Left lobe of liver (tissue), 2 donors: ENCODE results near the gene CASR. TPM values are rescaled to one million over a fixed set of nuclear protein-coding genes. Genes with fewer than 3 reads are reported as not detected.
"Not testable (repeated sequence)": the region's sequence is repeated elsewhere in the genome, so short reads cannot be mapped to it uniquely, and the experiment has no call there.

ENCODE experiments used
- ATAC-seq: fragments of 200-7000 bp; cut with Tn5 transposase; one replicate; pipeline ENCODE4 v1.9.1; 2020; ENCODE audit warnings: mild to moderate bottlenecking, moderate library complexity
- DNase-seq: peaks from one replicate; pipeline ENCODE4 v3.0.0-alpha.2; 2020; ENCODE audit warnings: low spot score
- total RNA-seq: library from RNA; stranded (reverse); gene quantifications from one replicate; pipeline ENCODE4 v1.2.1, GENCODE V29; 2021
- donor health status: DM: no; HTN: no; CAD: no; lungs with moderate emphysema.
- donor health status: DM: no; HTN: yes; CAD: no.

Gene CASR, protein sequence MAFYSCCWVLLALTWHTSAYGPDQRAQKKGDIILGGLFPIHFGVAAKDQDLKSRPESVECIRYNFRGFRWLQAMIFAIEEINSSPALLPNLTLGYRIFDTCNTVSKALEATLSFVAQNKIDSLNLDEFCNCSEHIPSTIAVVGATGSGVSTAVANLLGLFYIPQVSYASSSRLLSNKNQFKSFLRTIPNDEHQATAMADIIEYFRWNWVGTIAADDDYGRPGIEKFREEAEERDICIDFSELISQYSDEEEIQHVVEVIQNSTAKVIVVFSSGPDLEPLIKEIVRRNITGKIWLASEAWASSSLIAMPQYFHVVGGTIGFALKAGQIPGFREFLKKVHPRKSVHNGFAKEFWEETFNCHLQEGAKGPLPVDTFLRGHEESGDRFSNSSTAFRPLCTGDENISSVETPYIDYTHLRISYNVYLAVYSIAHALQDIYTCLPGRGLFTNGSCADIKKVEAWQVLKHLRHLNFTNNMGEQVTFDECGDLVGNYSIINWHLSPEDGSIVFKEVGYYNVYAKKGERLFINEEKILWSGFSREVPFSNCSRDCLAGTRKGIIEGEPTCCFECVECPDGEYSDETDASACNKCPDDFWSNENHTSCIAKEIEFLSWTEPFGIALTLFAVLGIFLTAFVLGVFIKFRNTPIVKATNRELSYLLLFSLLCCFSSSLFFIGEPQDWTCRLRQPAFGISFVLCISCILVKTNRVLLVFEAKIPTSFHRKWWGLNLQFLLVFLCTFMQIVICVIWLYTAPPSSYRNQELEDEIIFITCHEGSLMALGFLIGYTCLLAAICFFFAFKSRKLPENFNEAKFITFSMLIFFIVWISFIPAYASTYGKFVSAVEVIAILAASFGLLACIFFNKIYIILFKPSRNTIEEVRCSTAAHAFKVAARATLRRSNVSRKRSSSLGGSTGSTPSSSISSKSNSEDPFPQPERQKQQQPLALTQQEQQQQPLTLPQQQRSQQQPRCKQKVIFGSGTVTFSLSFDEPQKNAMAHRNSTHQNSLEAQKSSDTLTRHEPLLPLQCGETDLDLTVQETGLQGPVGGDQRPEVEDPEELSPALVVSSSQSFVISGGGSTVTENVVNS
- total RNA-seq = 0.30 TPM

DNA sequence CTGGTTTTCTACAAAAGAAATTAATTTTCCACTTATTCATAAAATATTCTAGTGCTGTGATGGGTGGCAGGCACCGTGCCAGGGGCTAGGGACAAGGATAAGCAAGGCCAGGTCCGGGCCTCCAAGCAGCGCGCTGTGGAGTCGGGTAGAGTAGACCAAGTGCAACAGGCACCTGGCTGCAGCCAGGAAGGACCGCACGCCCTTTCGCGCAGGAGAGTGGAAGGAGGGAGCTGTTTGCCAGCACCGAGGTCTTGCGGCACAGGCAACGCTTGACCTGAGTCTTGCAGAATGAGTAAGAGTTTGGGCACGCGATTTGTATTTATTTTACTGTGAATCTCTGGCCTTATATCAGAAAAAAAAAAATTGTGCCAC lies at the start of gene CASR:
Gene CASR, plus strand, starts transcription at position 148 of the 372 bp plus-strand sequence. CDS start 70,522 bp downstream, outside the sequence.
- DNase-seq (no peak), ATAC-seq (peak; percentile 43)

DNA sequence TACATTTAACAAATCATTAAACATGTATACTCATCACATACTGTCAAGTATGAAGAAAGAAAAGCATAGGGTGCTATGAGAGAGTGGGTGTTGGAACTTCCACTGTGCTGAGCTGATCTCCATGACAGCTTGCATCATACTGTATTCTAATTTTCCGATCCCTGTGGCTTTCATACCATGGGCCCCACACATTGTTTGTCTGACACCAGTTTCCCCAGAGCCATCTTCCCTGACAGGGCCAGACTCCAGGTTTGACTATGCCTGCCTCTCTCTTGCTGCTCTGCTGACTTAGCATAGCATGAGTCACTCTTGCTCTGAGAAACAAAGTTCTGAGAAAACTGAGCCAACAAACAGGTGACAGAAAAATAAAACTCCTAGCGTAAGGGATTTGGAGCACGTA lies 37.0 kb upstream of the CASR start:
- DNase-seq (no peak), ATAC-seq (no peak)

DNA sequence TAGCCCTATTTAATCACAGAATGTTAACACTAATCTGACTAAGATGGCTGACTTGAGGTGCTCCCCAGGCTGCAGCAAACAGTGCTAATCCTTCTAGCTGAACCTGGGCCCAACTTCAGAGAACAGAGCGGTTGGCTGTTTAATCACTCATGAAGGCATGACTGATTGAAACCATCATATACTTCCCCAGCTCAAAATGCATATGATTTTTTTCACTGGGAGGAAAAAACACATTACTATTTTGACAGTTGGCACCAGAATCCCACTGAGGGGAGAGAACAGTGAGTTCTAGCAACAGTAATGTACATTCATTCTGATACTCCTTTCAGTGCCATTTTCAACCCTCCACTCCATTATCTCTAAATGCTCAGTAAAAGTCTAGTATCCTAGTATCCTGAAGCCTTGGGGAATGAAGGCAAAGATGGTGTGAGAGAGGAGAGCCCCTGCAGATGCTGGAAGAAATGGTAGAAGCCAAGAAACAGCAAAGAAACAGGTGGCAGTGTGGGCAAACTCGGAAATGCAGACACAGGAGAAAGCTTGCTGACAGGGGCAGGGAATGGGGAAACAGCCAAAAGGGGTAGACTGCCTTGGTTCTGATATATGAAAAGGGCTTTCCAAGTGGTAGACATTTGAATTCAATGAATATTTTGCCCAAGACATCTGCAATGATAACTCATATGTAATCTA lies 34.4 kb upstream of the CASR start:
- DNase-seq = no peak
- no peak for ATAC-seq

DNA sequence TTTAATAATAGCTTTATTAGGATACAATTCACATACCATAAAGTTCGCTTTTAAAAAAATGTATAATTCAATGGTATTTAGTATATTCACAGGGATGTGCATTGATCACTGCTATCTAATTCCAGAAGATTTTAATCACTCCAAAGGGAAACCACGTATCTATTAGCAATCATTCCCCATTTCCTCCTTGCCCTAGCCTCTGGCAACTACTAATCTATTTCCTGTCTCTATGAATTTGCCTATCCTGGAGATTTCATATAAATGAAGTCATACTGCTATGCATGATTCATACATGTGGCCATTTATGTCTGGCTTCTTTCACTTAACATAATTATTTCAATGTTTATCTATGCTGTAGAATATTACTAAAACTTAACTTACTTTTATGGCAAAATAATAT lies 32.0 kb upstream of the CASR start:
- ATAC-seq (no peak), DNase-seq (no peak)

DNA sequence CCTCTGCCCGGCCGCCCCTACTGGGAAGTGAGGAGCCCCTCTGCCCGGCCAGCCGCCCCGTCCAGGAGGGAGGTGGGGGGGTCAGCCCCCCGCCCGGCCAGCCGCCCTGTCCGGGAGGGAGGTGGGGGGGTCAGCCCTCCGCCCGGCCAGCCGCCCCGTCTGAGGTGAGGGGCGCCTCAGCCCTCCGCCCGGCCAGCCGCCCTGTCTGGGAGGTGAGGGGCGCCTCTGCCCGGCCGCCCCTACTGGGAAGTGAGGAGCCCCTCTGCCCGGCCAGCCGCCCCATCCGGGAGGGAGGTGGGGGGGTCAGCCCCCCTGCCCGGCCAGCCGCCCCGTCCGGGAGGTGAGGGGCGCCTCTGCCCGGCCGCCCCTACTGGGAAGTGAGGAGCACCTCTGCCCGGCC lies 18.5 kb upstream of the CASR start:
- ATAC-seq, DNase-seq: not testable (repeated sequence)

DNA sequence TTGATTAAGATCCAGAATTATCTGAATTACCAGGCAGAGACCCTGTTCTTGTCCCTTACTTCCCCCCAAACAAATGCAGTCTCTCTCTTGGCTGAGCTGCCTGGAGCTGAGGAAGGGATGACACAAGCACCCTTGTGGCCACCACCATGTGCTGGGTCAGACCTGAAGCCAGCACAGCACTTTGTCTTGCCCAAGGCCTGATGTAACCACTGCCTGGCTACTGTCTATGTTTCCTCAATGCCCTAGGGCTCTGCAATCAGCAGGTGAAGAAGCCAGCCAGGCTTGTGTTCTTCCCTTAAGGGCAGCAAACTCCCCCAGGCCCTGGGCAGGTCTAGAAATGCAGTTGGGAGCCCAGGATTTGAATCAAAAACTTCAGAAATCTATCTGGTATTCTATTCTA lies 15.8 kb upstream of the CASR start:
- peak; percentile 13 for ATAC-seq

DNA sequence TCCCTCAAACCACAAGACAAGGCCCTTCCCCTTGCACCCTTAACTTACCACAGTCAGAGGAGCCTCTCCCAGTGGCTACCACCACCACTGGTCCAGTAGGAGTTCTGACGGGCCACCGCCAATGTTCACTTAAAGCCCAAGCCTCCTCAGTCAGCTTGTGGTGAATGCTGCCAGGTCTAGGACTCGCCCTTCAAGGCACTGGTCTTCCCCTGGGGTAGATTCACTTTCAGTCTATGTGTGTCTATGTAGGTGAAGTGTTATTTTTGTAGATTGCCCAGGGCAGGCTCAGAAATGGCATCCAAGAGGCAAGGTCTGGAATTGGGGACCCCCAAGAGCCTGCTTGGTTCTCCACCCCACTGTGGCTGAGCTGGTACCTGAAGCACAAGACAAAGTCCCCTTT lies 15.4 kb upstream of the CASR start:
- no peak for ATAC-seq
- no peak for DNase-seq

More for the DNA sequence above, 15.8 kb upstream of the CASR start:
- no peak for DNase-seq

DNA sequence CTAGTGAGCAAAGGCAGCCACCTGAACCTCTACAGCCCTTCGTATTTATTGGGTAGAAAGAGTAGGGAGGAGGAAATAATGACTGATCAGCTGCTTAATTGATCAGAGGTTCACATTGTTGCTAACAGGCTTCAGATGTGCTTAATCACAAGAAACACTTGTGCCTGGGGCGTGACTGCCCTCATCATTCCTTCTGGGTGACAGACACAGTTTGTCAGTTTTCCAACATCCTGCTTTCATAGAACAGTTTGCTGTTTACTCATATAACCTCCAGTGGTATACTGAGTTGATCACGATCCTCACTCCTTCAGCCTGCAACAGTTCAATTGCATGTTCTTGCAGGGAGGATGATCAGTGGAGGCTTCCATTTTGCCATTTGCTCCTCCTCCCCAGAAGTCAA lies 13.6 kb upstream of the CASR start:
- ATAC-seq = no peak
- no peak for DNase-seq

DNA sequence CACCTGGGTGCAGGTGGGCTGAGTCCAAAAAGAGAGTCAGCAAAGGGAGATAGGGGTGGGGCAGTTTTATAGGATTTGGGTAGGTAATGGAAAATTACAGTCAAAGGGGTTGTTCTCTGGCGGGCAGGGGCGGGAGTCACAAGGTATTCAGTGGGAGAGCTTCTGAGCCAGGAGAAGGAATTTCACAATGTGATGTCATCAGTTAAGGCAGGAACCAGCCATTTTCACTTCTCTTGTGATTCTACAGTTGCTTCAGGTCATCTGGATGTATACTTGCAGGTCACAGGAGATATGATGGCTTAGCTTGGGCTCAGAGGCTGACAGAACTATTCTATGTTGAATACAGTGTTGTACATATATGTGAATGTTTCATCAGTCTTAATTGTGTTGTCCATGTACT lies 12.1 kb upstream of the CASR start:
- DNase-seq, ATAC-seq: not testable (repeated sequence)

DNA sequence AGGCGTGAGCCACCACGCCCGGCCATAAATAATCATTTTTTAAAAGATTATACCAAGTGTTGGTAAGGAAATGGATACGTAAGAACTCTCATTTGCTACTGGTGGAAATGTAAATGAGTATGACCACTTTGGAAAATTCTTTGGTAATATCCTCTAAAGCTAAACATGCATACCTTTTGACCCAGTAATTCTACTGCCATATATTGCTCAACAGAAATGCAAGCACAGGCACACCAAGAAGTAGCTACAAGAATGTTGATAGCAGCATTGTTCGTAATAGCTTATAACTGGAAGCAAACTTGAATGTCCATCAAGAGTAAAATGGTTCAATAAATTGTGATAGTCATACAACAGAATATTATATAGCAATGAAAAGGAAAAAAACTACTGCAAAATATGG lies 4.8 kb upstream of the CASR start:
- ATAC-seq (no peak), DNase-seq (no peak)

DNA sequence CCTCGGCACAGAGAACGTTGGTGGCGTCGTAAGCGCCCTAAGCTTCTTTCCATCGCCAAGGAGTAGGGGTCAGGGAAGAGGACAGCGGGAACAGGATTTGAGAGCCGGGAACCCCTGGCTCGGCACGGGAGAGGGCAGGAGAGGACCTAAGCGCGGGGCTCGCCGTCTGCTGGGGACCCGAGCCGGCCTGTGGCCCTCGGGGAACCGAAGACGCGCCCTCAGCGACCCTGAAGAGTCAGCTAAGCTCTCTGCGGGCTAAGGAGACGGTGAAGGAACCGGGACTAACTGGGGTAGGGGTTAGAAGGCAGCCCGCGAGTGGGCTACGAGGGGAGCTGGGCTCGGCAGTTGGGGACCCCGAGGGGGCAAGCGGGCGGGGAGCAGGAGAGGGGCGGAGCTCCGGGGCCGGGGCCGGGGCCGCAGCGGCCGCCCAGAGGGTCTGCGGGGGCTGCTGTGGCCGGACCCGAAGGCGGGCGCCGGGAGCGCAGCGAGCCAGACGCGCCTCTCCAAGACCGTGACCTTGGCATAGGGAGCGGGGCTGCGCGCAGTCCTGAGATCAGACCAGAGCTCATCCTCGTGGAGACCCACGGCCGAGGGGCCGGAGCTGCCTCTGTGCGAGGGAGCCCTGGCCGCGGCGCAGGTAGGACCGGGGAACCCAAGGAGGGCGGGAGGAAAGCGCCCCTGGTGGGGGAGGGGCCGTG lies 574 bp downstream of the CASR start:
- DNase-seq = no peak
- peak; percentile 41 for ATAC-seq

DNA sequence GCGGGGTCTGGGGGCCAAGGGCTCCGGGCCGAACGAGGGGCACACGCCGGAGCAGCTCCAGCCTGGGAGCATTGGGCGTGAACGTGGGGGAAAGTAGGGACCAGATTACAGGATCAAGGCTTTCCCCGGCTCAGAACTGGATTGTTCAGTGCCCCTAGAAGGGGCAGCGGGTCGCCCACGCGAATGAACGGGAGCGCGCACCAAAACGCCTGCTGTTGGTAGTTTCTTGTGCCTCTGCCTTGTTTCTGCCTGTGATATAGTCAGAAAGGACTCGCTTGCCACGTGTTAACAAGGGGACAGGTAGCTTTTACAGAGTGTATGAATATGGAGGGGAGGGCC lies 1.1 kb downstream of the CASR start:
- DNase-seq = no peak
- ATAC-seq = no peak

DNA sequence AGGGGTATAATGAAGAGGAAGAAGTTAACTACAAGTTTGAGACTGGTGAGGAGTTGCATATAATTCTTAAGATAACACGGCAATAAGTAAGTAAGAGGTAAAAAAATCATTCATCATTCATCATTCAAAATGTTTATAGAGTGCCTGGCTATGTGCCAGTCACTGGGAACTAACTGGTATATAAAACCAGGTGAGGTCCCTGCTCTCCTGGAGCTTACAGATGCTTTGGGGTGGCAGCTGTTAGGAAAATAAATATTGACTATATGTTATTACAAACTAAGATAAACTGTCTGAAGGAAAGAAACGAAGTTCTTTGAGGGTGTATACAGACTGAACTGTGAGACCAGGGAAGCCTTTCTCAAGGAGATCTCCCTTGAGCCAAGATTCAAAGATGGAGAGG lies 2.9 kb downstream of the CASR start:
- DNase-seq = no peak
- ATAC-seq = no peak

DNA sequence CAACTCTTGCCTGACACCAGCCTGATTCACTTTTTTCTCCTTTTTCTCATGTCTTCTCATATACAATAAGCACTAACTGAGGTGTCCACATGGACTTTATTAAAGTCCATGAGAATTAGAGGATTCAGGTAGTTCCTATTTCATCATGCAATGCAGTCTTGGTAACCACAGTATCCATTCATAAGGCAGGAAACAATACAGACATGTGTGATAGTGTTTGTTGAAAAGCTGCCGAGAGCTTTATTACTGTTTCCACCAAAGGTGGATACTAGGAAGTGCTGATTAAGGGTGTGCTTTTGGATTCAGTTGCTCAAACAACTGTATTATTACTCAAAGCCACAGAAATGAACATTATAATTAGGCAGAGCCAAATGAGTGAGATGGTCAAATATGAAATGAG lies 5.3 kb downstream of the CASR start:
- ATAC-seq (no peak), DNase-seq (no peak)

DNA sequence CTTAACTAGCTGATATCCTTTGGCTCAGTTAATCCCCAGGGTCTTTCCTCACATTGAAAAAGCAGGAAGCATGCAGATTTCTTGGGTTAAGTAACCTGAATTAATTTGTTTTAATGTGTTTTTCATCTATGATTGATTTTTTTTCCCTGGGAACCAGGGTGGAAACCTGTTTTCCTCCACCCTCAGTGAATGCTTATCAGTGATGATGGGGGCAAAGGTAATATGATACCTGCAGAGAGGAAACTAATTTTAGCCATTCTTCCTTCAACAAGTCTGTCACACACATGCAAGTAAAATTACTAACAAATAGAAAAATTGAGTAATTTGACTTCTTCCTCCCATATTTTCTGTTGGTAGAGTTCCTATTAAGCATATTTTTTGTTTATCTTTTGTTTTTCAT lies 5.9 kb downstream of the CASR start:
- ATAC-seq = no peak
- DNase-seq = no peak

DNA sequence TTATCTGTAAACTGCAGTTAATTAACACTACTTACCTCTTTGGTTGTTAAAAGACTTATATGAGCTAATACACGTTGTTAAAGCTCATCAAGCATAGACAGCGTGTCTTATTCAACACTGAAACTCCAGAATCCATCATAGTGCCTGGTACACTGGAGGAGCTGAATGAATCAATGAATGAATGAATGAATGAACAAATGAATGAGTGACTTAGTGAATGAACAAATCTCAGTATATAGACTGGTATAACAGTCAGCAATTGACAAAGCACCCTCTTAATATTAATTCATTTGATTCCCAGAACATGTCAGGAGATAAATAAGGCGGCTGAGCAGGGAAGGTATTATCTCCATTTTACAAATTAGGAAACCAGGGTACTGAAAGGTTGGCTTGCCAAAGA lies 7.1 kb downstream of the CASR start:
- DNase-seq = no peak
- no peak for ATAC-seq

DNA sequence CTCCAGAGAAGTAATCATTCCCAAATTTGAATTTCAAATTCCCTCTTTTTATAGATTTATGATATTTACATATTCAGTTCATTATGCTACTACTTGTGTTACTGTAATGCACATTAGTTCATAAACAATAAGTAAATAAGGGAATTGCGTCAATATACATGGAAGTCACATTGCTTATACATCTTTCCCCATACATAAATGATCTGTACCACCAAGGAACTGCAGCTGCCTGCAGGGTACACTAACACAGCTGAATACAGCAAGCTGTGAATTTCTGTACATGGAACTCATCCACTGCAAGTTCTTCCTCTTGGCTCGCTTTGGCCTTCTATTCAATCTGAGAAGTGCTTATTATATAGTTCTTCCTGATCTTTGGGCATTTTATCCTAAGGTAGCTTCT lies 15.5 kb downstream of the CASR start:
- DNase-seq = no peak
- ATAC-seq = no peak

DNA sequence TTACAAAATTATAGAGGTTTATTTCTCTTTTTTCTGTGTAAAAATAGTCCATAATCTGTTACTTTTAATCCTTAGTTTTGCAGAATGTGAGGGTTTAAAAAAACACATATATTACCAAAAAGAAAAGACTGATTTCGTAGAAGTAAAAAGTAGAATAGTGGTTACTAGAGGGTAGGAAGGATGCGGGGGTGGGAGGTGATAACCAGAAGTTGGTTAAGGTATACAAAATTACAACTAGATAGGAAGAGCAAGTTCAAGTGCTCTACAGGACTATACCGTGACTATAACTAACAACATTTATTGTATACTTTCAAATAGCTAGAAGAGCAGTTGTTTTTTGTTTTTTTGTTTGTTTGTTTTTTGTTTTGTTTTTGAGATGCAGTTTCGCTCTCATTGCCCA lies 16.1 kb downstream of the CASR start:
- DNase-seq = no peak
- ATAC-seq = no peak

DNA sequence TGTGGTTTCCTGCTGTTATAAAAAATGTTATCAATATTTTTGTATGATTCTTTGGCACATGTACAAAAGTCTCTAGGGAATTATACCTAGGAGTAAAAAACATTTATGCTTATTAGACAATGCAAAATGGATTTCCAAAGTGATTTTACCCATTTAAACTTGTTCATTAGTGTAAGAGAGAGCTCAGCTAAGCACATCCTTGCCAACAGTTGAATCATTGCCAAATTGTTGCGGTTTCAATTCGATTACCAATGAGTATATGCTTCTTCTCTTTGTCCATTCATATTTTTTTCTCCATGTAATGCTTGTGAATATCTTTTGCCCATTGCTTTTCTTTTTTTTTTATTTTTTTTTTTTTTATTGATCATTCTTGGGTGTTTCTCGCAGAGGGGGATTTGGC lies 17.2 kb downstream of the CASR start:
- DNase-seq (no peak), ATAC-seq (no peak)

DNA sequence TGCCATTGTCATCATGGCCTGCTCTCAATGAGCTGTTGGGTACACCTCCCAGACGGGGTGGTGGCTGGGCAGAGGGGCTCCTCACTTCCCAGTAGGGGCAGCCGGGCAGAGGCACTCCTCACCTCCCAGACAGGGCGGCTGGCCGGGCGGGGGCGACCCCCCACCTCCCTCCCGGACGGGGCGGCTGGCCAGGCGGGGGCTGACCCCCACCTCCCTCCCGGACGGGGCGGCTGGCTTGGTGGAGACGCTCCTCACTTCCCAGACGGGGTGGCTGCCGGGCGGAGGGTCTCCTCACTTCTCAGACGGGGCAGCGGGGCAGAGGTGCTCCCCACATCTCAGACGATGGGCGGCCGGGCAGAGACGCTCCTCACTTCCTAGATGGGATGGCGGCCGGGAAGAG lies 18.0 kb downstream of the CASR start:
- ATAC-seq, DNase-seq: not testable (repeated sequence)

DNA sequence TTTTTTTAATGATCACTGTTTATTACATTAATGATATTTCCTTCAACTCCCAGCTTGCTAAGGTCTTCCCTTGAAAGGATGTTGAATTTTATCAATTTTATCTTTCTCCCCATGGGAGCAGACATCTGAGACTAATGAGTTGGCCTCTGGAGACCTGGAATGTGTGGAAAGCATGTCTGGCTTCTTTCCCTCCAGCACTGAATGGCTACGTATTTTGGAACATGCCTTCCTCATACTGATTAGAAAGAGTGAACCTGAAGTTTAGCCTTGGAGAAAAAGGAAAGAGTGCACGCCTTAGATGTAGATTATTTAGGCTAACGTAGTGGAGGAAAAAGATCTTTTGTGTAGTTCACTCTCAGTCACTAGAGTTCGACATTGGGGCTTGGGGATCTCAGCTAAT lies 25.1 kb downstream of the CASR start:
- no peak for ATAC-seq
- no peak for DNase-seq
